Activated T-cell treated with anti-CD3 and anti-CD28 coated beads, Interleukin-2, amount 50 U/mL, for 24 hours (primary cell): ENCODE measurements around the gene EMILIN2.

Source experiments
- DNase-seq: peaks from one replicate; pipeline ENCODE4 v3.0.0-alpha.2; 2020
- H3K27ac Mint-ChIP-seq: 2 replicates; pipeline ENCODE4 v1.8.0; 2020; ENCODE audit warnings: mild to moderate bottlenecking, mixed read lengths
- H3K27me3 Mint-ChIP-seq: 2 replicates; pipeline ENCODE4 v1.8.0; 2020; ENCODE audit warnings: mixed read lengths
- H3K36me3 Mint-ChIP-seq: 2 replicates; pipeline ENCODE4 v1.8.0; 2020; ENCODE audit warnings: low read depth, mixed read lengths
- H3K4me1 Mint-ChIP-seq: 2 replicates; pipeline ENCODE4 v1.8.0; 2020; ENCODE audit warnings: low read depth, mixed read lengths
- H3K4me3 Mint-ChIP-seq: 2 replicates; pipeline ENCODE4 v1.8.0; 2020; ENCODE audit warnings: mild to moderate bottlenecking, moderate library complexity, mixed read lengths
- H3K9me3 Mint-ChIP-seq: 2 replicates; pipeline ENCODE4 v1.8.0; 2020; ENCODE audit warnings: mixed read lengths

The EMILIN2 gene

DNA sequence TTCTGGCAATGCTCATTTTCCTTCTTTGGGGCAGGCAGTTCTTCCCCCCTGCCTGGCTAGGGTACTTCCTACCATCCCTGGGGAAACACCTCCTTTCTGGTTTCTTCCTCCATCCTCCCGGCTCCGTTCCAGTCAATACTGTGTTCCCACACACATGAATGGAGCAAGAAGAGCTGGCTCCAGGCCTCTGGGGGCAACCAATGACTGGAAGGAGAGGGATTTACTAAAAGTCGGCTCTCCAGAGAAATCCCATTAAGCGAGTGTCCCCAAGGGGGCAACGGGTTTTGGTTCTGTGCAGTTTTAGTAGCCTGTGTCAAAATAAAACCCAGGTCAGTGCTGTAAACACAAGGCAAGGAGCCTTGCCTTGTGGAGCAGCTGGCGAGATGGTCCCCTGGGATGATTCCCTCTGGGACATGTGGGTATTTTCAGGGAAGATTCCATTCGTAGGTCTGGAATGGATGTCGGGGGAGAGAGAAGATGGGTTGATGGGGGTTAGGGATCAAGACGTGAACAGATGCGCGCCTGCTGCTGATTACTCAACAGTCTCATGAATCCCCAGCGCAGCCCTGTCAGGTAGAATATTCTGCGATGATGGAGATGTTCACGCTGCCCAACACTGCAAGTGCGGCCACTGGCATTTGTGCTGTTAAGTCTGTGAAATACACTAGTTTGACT lies 32.0 kb downstream of the EMILIN2 start:
- Mint-ChIP-seq H3K9me3 (no peaks in the 10 kb centered on the region), H3K4me1 (peaks cover 23% of the 10 kb centered on the region), H3K4me3 (no peak overlapping the region), H3K27ac (no peak overlapping the region), H3K27me3 (no peaks in the 10 kb centered on the region), H3K36me3 (no peaks in the 10 kb centered on the region)
- no peak for DNase-seq

DNA sequence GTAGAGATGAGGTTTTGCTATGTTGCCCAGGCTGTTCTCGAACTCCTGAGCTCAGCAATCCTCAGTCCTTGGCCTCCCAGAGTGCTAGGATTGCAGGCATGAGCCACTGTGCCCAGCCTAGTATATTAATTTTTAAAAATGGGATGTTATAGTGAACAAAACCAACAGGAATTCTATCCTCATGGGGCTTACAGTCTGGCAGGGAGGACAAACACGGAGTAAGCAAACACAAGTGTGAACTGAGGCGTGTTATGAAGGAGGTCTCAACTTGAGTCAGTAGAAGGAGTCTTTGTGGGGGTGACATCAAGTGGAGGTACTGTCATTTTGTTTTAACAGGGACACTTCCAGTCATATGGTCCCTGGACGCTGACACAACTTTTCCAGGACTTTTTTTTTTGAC lies 33.1 kb downstream of the EMILIN2 start:
- no peaks in the 10 kb centered on the region for H3K9me3 Mint-ChIP-seq
- H3K4me3 Mint-ChIP-seq = no peak overlapping the region
- no peaks in the 10 kb centered on the region for H3K36me3 Mint-ChIP-seq
- peaks cover 29% of the 10 kb centered on the region for H3K4me1 Mint-ChIP-seq
- peak overlapping the region; percentile 19 for H3K27ac Mint-ChIP-seq
- no peak for DNase-seq
- no peaks in the 10 kb centered on the region for H3K27me3 Mint-ChIP-seq

DNA sequence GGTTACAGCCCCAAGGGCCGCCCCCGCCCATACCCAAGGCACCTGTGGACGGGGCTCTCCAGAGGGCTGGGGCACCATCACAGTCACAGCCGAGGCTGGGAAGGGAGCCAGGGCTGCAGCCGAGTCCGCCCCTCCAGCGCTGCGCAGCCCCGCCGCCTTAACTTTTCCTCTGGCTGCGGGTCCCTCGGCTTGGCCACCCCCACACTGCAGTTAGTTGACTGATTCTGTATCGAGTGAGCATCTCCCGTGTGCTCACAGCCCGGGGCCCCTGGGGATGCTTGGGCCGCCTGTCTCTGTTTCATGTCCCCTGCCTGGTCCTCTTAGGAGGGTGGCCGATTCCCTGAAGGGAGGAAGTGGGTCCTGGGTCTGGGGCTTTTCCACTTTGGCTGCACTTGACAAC lies 33.7 kb downstream of the EMILIN2 start:
- Mint-ChIP-seq H3K9me3 (no peaks in the 10 kb centered on the region), H3K27me3 (no peaks in the 10 kb centered on the region), H3K4me3 (no peak overlapping the region), H3K4me1 (peaks cover 33% of the 10 kb centered on the region), H3K36me3 (no peaks in the 10 kb centered on the region), H3K27ac (no peak overlapping the region)
- DNase-seq = no peak

DNA sequence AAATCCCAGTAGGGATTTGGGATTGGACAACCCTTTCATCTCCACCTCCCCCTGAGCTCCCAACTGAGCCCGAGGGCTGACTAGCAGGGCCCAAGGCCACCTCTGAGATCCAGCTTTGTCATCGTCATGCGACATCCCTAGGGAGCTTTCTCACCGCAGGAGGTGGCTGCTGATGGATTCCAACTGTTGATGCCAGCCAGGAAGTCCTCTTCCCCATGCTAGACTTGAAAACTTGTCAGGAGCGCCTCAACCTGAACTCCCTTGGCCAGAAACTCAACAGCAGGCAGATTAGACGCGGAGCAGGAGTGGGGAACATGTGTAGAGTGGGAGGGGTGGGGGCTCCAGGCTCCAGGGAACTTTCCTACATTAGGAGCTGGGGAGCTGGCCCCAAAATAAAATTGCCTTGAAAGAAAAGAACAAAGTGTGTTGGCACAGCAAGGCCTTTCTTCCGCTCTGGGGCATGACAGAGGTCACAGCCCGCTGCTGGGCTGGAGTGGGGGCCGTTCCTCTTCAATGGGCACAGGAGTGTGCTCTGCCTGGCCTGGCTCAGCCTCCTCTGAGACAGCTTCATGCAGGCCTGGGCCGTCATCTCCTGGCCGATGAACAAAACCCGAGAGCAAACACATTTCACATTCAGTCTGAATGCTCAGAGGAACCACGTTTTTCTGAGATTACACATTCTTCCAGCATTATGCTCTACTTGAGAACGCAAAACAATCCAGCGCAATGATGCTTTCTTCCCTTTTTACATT lies 34.5 kb downstream of the EMILIN2 start:
- Mint-ChIP-seq H3K9me3 (peaks cover under 1% of the 10 kb centered on the region), H3K4me3 (peak overlapping the region; percentile 21), H3K36me3 (peaks cover 2% of the 10 kb centered on the region), H3K27me3 (no peaks in the 10 kb centered on the region), H3K4me1 (peaks cover 33% of the 10 kb centered on the region), H3K27ac (peak overlapping the region; percentile 23)
- DNase-seq = no peak

DNA sequence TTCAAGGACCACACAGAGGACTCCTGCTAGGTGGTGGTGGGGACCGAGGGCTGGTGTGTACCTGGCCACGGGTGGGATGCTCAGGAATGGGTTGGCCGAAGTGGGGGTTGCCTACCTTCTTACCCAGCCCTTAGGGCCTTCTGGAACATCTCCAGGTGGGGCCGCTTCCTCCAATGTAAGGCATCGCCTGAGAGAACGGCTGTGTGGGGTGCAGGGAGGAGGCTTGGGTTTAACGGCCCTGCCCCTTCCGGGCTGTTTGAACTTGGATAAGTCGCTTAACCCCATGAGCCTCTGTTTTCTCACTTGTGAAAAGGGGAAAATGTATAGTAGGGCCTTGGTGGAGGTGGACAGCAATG lies 35.0 kb downstream of the EMILIN2 start:
- peak overlapping the region; percentile 21 for H3K4me3 Mint-ChIP-seq
- peaks cover 33% of the 10 kb centered on the region for H3K4me1 Mint-ChIP-seq
- peaks cover 2% of the 10 kb centered on the region for H3K36me3 Mint-ChIP-seq
- peaks cover 5% of the 10 kb centered on the region for H3K9me3 Mint-ChIP-seq
- DNase-seq = no peak
- no peaks in the 10 kb centered on the region for H3K27me3 Mint-ChIP-seq
- peak overlapping the region; percentile 37 for H3K27ac Mint-ChIP-seq

DNA sequence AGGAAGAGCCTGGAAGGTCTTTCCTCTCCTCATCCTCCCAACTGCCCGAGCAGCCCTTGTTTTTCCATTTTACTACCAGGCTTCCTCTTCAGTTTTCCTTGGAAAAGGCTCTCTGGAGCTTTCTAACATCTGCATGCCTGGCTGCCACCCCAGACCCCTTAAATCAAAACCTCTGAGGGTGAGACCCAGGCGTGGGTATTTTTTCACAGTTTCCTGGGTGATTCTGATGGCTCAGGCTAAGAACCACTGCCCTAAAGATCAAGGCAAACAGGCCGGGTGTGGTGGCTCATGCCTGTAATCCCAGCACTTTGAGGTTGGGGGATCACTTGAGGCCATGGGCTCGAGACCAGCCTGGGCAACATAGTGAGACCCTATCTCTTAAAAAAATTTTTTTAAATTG lies 35.4 kb downstream of the EMILIN2 start:
- Mint-ChIP-seq H3K4me3 (no peak overlapping the region), H3K27ac (peak overlapping the region; percentile 37), H3K36me3 (peaks cover 4% of the 10 kb centered on the region), H3K9me3 (peaks cover 7% of the 10 kb centered on the region), H3K4me1 (peaks cover 33% of the 10 kb centered on the region), H3K27me3 (no peaks in the 10 kb centered on the region)
- DNase-seq = no peak

DNA sequence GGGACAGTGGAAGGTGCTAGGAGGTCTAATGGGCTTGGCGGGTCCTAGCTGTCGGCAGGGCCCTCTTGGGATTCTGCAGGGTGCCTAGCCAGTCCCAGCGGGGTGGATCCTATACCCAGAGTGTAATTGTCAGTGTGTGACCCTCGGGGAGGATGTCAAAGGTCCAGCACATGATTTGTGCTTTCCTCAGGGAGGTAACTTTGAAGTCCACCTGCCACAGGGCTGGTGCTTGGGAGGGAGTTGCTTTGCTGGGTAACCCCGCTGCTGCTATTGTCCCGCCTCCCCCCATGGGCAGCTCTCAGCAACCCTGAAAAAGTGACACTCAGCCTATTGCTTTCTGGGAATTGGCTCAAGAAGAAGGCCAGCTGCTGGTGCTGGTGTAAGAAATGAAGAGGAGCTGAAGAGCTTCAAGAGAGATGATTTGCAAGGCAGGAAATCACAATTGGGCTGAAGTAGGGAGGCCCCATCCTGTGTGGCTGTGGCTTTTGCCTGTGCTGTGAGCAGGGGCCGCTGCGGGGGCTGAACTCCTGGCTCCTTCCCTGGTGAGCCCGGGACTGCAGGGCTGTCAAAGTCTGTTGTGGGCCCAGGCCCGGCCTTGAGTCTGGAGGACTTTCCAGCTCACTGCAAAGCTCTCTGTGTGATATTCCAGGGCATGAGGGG lies 36.4 kb downstream of the EMILIN2 start:
- H3K27ac Mint-ChIP-seq = peak overlapping the region; percentile 90
- peaks cover 10% of the 10 kb centered on the region for H3K9me3 Mint-ChIP-seq
- H3K4me1 Mint-ChIP-seq = peaks cover 33% of the 10 kb centered on the region
- H3K36me3 Mint-ChIP-seq = peaks cover 7% of the 10 kb centered on the region
- H3K27me3 Mint-ChIP-seq = no peaks in the 10 kb centered on the region
- peak overlapping the region; percentile 25 for H3K4me3 Mint-ChIP-seq
- DNase-seq = peak; percentile 66

DNA sequence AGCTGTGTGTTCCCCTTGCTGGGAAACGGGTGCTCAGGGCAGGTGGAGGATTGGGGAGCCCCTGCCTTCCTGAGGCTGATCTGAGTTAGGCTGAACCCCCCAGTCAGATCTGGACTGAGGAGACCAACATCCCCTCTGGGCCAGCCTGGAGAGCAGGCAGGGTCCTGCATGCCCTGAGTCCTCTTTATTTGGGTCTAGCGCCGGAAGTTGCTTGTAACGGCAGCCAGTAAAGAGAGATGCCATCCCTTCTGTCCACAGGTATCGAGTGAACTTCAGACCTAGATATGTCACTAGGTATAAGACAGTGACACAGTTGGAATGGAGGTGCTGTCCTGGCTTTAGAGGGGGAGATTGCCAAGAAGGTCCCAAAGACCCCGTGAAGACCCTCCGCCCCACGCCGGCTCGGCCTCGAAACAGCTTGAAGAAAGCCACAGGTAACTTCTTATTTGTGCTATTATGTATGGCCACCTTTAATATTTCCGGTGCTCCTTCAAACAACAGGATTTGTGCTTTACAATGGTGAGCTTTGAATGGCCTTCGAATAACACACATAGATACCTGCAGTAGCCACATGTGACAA lies 38.0 kb downstream of the EMILIN2 start:
- H3K36me3 Mint-ChIP-seq = peaks cover 7% of the 10 kb centered on the region
- no peak overlapping the region for H3K4me3 Mint-ChIP-seq
- H3K27ac Mint-ChIP-seq = no peak overlapping the region
- DNase-seq = no peak
- no peaks in the 10 kb centered on the region for H3K27me3 Mint-ChIP-seq
- H3K9me3 Mint-ChIP-seq = peaks cover 10% of the 10 kb centered on the region
- H3K4me1 Mint-ChIP-seq = peaks cover 38% of the 10 kb centered on the region

DNA sequence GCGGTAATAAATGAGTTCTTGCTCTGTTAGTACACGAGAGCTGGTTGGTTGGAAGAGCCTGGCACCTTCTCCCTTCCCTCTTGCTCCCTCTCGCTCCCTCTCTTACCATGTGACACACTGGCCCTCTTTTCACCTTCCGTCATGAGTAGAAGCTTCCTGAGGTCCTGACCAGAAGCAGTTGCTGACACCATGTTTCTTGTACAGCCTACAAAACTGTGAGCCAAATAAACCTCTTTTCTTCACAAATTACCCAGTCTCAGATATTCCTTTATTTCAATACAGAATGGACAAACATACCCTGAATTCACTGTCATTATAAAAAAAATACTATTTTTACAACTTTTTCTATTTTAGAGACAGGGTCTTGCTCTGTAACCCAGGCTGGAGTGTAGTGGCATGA lies 40.7 kb downstream of the EMILIN2 start:
- Mint-ChIP-seq H3K4me3 (no peak overlapping the region), H3K27me3 (no peaks in the 10 kb centered on the region), H3K27ac (no peak overlapping the region), H3K4me1 (peaks cover 53% of the 10 kb centered on the region), H3K36me3 (peaks cover 7% of the 10 kb centered on the region), H3K9me3 (peaks cover 10% of the 10 kb centered on the region)
- no peak for DNase-seq

DNA sequence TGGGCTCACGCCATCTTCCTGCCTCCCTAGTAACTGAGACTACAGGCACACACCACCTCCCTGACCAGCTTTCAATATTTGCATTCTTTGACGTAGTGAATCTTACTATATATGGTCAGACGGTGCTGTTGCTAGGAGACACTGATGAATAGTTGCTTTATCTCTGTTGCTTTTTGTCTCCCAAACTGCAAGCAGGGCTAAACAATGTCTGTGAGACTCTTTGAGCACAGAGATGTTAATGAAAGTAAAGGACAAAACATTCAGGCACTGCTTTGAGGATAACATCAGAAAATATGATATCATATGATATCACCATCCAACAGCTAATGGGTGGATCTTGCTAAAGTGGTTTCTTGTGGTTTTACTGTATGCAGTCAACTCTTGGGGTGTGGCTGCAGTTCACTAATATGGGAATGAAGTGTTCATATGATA lies 43.0 kb downstream of the EMILIN2 start:
- H3K27me3 Mint-ChIP-seq = no peaks in the 10 kb centered on the region
- H3K27ac Mint-ChIP-seq = no peak overlapping the region
- H3K4me3 Mint-ChIP-seq = no peak overlapping the region
- peaks cover 7% of the 10 kb centered on the region for H3K36me3 Mint-ChIP-seq
- DNase-seq = no peak
- peaks cover 53% of the 10 kb centered on the region for H3K4me1 Mint-ChIP-seq
- peaks cover 11% of the 10 kb centered on the region for H3K9me3 Mint-ChIP-seq

DNA sequence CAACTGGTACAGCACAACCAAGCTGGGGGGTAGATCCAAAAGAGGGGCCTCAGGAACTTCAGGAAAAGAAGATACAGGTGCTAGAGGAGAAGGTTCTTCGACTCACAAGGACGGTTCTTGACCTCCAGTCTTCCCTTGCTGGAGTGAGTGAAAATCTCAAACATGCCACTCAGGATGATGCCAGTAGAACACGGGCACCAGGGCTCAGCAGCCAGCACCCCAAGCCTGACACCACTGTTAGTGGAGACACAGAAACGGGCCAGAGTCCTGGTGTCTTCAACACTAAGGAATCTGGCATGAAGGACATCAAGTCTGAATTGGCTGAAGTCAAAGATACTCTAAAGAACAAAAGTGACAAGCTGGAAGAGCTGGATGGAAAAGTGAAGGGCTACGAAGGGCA lies 43.8 kb downstream of the EMILIN2 start:
- Mint-ChIP-seq H3K4me3 (no peak overlapping the region), H3K27ac (no peak overlapping the region), H3K27me3 (no peaks in the 10 kb centered on the region)

DNA sequence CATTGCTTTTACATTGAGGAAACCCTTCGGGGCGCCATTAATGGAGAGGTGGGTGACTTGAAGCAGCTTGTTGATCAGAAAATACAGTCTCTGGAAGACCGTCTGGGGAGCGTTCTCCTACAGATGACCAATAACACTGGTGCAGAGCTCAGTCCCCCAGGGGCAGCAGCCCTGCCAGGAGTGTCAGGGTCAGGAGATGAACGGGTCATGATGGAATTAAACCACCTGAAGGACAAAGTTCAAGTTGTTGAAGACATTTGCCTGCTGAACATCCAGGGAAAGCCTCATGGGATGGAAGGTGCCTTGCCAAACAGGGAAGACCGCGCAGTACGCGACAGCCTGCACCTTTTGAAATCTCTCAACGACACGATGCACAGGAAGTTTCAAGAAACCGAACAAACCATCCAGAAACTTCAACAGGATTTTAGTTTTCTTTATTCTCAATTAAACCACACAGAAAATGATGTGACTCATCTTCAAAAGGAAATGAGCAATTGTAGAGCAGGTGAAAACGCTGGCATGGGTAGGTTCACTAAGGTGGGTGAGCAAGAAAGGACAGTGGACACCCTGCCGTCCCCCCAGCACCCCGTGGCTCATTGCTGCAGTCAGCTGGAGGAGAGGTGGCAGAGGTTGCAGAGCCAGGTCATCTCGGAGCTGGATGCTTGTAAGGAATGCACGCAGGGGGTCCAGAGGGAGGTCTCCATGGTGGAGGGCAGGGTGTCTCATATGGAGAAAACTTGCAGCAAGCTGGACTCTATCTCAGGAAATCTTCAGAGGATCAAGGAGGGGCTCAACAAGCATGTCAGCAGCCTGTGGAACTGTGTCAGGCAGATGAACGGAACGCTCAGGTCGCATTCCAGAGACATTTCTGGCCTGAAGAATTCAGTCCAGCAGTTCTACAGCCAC lies 45.0 kb downstream of the EMILIN2 start:
- Mint-ChIP-seq H3K9me3 (peaks cover 12% of the 10 kb centered on the region), H3K27ac (peak overlapping the region; percentile 68), H3K4me1 (peaks cover 52% of the 10 kb centered on the region), H3K27me3 (no peaks in the 10 kb centered on the region), H3K36me3 (peaks cover 7% of the 10 kb centered on the region), H3K4me3 (peak overlapping the region; percentile 49)
- no peak for DNase-seq

More for the DNA sequence above, 43.8 kb downstream of the EMILIN2 start:
- H3K4me1 Mint-ChIP-seq = peaks cover 52% of the 10 kb centered on the region
- peaks cover 17% of the 10 kb centered on the region for H3K9me3 Mint-ChIP-seq
- H3K36me3 Mint-ChIP-seq = peaks cover 9% of the 10 kb centered on the region
- DNase-seq = no peak

DNA sequence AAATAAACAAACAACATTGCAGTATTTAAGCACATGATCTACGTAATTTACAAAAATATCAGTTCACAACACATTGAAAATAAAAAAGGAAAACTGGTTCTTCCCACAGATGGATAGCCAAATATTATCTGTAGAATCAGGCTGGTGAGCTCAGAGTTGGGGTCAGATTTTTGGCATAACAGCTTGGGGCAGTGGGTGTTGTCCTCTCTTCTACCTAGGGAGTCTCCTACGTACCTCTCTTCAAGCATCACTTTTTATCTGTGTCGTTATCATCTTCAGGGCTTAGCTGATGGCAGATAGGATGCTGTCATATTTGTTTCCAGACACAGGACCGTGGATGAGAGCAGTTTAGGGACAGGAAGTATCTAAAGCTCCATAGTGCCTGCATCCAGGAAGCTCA lies 46.2 kb downstream of the EMILIN2 start:
- Mint-ChIP-seq H3K4me3 (no peak overlapping the region), H3K4me1 (peaks cover 56% of the 10 kb centered on the region), H3K27ac (peak overlapping the region; percentile 41)

DNA sequence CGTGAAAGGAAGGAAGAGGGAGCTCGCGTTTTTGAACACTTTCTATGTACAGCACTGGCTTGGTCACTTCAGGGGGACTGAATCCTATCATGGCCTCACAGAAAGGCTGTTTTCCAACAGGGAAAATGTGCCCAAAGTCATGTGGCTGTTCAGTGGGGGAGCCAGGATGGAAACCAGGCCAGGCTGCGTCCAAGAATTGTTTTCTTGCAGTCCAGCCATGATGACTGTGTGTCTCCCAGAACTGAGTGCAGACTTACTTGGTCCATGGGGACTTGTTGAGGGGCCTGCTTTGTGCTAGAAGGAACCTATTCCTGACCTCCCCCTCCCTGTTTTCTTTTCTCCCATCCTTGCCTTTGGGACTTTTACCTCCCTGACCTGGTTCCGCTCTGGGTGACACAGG lies 46.9 kb downstream of the EMILIN2 start:
- peaks cover 2% of the 10 kb centered on the region for H3K36me3 Mint-ChIP-seq
- H3K27me3 Mint-ChIP-seq = no peaks in the 10 kb centered on the region
- peaks cover 7% of the 10 kb centered on the region for H3K9me3 Mint-ChIP-seq
- no peak overlapping the region for H3K4me3 Mint-ChIP-seq
- H3K4me1 Mint-ChIP-seq = peaks cover 59% of the 10 kb centered on the region
- no peak overlapping the region for H3K27ac Mint-ChIP-seq
- DNase-seq = no peak

More for the DNA sequence above, 46.2 kb downstream of the EMILIN2 start:
- DNase-seq = no peak
- Mint-ChIP-seq H3K27me3 (no peaks in the 10 kb centered on the region), H3K9me3 (peaks cover 7% of the 10 kb centered on the region), H3K36me3 (peaks cover 2% of the 10 kb centered on the region)
